Adrenal gland (tissue), 5 donors: ENCODE measurements around the gene ADAMTS18.

Source experiments
- CTCF ChIP-seq, 6 experiments: fragments of 450-650 bp in 4 of 6; fragments of 200-600 bp in 2 of 6; sonication (generic) in 1 of 6; IDR thresholded peaks; 1 replicate in 5 of 6; 2 replicates in 1 of 6; pipeline versions ENCODE4 v1.5.1 to v1.8.0; 2016 to 2021; ENCODE audit warnings: antibody characterized with exemption in 6 of 6, mild to moderate bottlenecking in 2 of 6, moderate library complexity in 1 of 6
- POLR2A ChIP-seq, 2 donors: fragments of 450-650 bp; IDR thresholded peaks; one replicate each; pipeline ENCODE4 v1.6.1; 2017; ENCODE audit warnings: antibody characterized with exemption in 2 of 2, mild to moderate bottlenecking in 2 of 2, moderate library complexity in 1 of 2
- donor health status: DM: no; HTN: no; CAD: no.

GRCh38 chr16:77386831-77387814 is 47.7 kb downstream of the ADAMTS18 start:
- no peak for TF ChIP-seq CTCF (IDR thresholded peaks at IDR 0.05)
- TF ChIP-seq POLR2A (IDR thresholded peaks at IDR 0.05) = no peak
